Stimulated activated CD8-positive, alpha-beta memory T cell treated with anti-CD3 and anti-CD28 coated beads, Interleukin-15, amount 100 ng/mL, for 48 hours (primary cell): ENCODE data around the gene BCL2L13.

Experiments used
- DNase-seq, 2 donors: peaks; one replicate each; pipeline ENCODE4 v3.0.0-alpha.2; 2020; ENCODE audit warnings: low read depth in 2 of 2

Gene BCL2L13

DNA sequence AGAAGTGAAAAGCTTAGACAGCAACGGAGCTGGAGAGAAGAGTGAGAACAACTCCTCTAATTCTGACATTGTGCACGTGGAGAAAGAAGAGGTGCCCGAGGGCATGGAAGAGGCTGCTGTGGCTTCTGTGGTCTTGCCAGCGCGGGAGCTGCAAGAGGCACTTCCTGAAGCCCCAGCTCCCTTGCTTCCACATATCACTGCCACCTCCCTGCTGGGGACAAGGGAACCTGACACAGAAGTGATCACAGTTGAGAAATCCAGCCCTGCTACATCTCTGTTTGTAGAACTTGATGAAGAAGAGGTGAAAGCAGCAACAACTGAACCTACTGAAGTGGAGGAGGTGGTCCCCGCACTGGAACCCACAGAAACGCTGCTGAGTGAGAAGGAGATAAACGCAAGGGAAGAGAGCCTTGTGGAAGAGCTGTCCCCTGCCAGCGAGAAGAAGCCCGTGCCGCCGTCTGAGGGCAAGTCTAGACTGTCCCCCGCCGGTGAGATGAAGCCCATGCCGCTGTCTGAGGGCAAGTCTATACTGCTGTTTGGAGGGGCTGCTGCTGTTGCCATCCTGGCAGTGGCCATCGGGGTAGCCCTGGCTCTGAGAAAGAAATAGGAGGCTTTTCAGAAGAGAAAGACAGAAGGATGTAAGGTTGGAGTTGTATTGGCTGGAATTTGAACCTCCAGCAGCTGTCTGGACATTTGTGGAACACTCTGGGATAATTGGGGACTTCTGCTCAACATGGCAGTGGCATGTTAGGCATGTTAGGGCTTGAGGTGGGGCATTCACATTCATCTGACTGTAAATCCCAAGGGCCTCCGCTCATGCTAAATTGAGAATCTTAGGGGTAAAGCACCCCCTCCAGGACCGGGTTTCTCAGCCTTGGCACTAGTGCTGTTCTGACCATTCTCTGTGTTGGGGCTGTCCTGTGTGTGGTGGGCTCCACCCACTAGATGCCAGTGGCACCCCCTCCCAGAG, 88.7 kb downstream of the BCL2L13 start:
- DNase-seq: no peak

DNA sequence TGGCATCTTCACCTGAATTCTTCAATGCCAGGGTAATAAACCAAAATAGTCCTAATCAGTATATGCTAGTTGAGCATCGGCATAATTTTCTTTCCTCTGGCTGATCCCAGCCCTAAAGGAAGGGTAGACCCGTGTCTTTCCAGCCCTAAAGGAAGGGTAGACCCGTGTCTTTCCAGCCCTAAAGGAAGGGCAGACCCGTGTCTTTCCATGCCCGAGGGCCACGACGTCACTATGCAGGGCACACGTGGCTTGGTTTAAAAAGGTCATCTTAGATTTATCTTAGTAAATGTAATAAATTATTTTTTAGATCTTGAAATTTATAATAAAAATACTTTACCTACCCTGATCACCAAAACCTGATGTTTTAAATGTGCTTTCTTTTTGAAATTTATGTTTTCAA, 90.2 kb downstream of the BCL2L13 start:
- DNase-seq: no peak

- DNase-seq: no peak
These were observed 91.0 kb downstream of the BCL2L13 start for GRCh38 chr22:17729561-17729960.

GRCh38 chr22:17732251-17732854, 93.8 kb downstream of the BCL2L13 start:
- no peak for DNase-seq

- DNase-seq: no peak
These were observed 94.9 kb downstream of the BCL2L13 start for GRCh38 chr22:17733466-17733865.

DNA sequence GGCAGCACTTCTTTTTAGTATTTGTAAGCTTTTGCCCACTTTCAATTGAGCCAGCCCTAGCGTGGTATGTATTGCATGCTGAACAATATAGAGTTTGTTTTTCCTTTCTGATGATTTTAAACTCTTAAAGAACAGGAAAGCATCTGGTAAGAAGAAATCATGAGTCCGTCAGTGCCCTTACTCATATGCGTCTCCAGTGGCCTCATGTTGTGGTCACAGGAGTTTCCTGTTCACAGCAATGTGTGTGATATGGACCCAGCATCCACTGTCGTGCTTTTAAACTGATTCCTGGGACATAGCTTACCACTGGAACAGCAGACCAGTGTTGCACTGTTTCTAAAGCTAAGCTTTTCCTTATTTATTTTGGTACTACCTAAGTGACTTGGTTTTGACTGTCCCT, 95.6 kb downstream of the BCL2L13 start:
- peak; percentile 15 to 21 for DNase-seq

DNA sequence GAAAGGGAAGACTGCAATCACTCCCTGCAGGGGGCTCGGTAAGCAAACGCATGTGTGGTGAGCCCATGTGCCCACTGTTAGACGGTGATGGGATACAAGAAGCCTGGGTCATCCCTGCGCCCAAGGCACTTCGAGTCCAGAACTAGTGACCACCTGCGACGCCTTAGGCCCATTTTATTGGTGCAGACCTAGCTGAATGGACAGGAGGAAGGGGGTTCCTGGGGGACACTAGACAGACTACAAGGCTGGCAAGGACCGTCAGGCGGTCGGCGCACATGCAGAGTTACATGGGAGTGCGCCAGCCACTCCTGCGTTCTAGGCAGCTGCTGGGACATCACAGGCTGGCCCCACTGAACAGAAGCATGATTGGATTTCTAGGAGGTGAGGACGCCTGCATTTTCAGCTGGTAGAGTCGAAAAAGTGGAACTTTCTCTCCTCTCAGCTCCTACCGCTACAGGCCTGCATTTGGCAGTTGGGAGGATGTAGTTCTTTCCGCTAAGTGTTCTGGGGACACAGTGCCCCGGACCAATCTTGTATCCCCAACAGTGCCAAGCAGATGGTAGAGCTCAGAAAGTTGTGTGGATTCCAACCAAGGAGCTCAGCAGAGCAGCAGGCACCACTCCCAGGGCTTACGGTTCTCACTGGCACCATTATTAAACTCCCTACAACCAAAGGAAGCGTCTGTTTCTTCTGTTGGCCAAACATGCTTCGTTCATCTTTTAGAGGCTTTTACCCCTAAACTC, 100.0 kb downstream of the BCL2L13 start:
- no peak for DNase-seq

GRCh38 chr22:17739196-17739975, 100.8 kb downstream of the BCL2L13 start:
- DNase-seq: no peak

- no peak for DNase-seq
These were observed 103.4 kb downstream of the BCL2L13 start for GRCh38 chr22:17741866-17742526.

DNA sequence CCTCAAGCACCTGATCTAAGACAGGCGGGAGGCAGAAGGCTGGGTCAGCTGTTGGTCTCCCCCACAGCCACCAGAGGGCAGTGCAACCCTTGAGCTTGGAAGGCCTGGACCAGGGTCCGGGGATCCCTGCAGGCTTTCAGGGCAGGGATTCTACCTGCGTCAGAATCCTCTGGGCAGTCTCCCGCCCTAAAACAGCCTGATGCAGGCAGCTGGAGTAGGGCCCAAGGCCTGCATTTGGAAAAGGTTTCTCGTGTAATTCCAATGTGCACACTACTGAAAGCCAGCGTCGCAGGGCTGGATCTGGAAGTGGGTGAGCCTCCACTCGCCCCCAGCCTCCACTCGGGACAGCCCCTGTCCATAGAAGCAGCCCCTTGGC, 104.0 kb downstream of the BCL2L13 start:
- DNase-seq: peak; percentile 42 to 49

- DNase-seq: no peak
These were observed 105.3 kb downstream of the BCL2L13 start for GRCh38 chr22:17743661-17744411.

GRCh38 chr22:17744430-17744829, 105.9 kb downstream of the BCL2L13 start:
- DNase-seq: no peak

DNA sequence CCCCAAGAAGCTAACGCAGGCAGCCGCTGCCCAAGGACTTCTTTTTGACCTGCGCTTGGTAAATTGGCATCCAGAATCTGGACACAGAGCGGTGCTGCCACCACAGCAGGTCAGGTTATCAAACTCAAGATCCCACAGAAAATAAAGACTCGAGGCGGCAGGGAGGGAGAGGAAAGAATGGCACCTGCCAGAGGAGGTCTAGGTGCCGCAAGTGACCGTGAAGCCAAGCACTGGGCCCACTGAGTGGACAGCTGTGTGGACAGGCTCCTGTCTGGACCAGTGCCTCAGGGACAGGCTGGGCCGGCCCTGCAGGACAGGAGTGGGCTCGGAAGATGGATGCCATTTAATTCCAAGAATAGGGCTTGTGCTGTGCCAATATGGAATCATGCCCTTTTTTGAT, 108.4 kb downstream of the BCL2L13 start:
- DNase-seq: no peak

- no peak for DNase-seq
These were observed 110.2 kb downstream of the BCL2L13 start for GRCh38 chr22:17748555-17749353.

DNA sequence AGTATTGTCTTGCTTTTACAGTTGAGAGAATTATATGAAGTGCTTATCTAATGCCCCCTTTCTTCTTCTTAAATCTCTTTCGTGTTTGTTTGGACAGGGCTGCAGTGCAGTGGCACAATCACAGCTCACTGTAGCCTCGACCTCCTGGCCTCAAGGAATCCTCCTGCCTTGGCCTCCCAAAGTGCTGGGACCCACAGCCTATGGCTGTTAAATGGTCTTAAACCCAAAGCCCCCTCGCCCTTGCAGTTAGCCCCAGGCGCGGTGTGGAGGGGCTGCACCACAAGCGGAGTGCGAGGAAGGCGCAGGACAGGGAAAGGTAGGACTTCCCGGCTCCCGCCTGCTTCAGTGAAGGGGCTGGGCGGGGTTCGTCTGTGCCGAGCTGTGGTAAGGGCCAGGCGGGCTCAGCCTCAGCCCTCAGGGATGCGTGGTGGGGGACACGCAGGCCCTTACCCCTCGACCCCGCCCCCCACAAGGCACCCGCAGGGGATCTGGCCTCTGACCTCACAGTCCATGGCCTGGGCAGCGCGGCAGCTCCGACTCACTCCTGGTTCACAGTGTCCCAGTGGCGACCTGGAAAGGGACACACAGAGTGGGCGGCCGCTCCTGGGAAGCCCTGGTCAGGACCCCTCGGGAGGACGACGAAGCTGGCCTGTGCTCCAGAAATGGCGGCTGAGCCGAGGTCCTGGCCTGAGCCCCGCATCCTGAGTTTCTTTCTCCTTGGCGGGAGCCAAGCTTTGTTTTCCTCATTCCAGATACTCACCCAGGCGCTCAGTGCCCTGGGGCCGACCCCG, 111.2 kb downstream of the BCL2L13 start:
- DNase-seq: no peak

- DNase-seq: no peak
These were observed 113.0 kb downstream of the BCL2L13 start for GRCh38 chr22:17751596-17751995.

GRCh38 chr22:17753401-17753989, 114.9 kb downstream of the BCL2L13 start:
- no peak for DNase-seq

- DNase-seq: no peak
These were observed 115.8 kb downstream of the BCL2L13 start for GRCh38 chr22:17754233-17754925.
